GM19351 (cell line): ENCODE data around the gene TMPRSS4.

Source experiments
- ATAC-seq: cut with Tn5 transposase; IDR thresholded peaks from one replicate; pipeline ENCODE4 v1.9.1; 2021; ENCODE audit warnings: mild to moderate bottlenecking, moderate library complexity; ENCODE audit not compliant: unreplicated experiment

The TMPRSS4 gene

GRCh38 chr11:118152552-118153471, 75.9 kb downstream of the TMPRSS4 start, which contains the start of gene SCN4B:
TSS of gene SCN4B (minus strand) at chr11:118152823. CDS start at chr11:118152673, 150 bp downstream.
- ATAC-seq: no peak

GRCh38 chr11:118153516-118153915, 76.6 kb downstream of the TMPRSS4 start:
- no peak for ATAC-seq

- ATAC-seq: no peak
These were observed 77.1 kb downstream of the TMPRSS4 start for GRCh38 chr11:118153976-118154375.

GRCh38 chr11:118154641-118155040, 77.8 kb downstream of the TMPRSS4 start:
- ATAC-seq: no peak

GRCh38 chr11:118155776-118156530, 79.1 kb downstream of the TMPRSS4 start:
- ATAC-seq: no peak

GRCh38 chr11:118156531-118157185, 79.8 kb downstream of the TMPRSS4 start:
- no peak for ATAC-seq

GRCh38 chr11:118157186-118157895, 80.5 kb downstream of the TMPRSS4 start:
- no peak for ATAC-seq

- no peak for ATAC-seq
These were observed 84.9 kb downstream of the TMPRSS4 start for GRCh38 chr11:118161786-118162185.

- ATAC-seq: no peak
These were observed 86.0 kb downstream of the TMPRSS4 start for GRCh38 chr11:118162846-118163245.

- ATAC-seq: no peak
These were observed 86.6 kb downstream of the TMPRSS4 start for GRCh38 chr11:118163494-118163893.

- no peak for ATAC-seq
These were observed 88.0 kb downstream of the TMPRSS4 start for GRCh38 chr11:118164885-118165284.

- ATAC-seq: no peak
These were observed 89.8 kb downstream of the TMPRSS4 start for GRCh38 chr11:118166641-118167040.

- no peak for ATAC-seq
These were observed 90.4 kb downstream of the TMPRSS4 start for GRCh38 chr11:118167253-118167652.

- ATAC-seq: no peak
These were observed 91.0 kb downstream of the TMPRSS4 start for GRCh38 chr11:118167906-118168305.

- no peak for ATAC-seq
These were observed 91.4 kb downstream of the TMPRSS4 start for GRCh38 chr11:118168316-118168715.

GRCh38 chr11:118168751-118169150, 91.9 kb downstream of the TMPRSS4 start:
- no peak for ATAC-seq

GRCh38 chr11:118169300-118170140, 92.6 kb downstream of the TMPRSS4 start:
- no peak for ATAC-seq

GRCh38 chr11:118170231-118170630, 93.4 kb downstream of the TMPRSS4 start:
- no peak for ATAC-seq

- ATAC-seq: no peak
These were observed 94.0 kb downstream of the TMPRSS4 start for GRCh38 chr11:118170882-118171268.
